ENCODE measurements around the gene SVIL. TPM values are rescaled to one million over a fixed set of nuclear protein-coding genes. Genes with fewer than 3 reads are reported as not detected.
"Not testable (repeated sequence)": the region's sequence is repeated elsewhere in the genome, so short reads cannot be mapped to it uniquely, and the experiment has no call there.

Gene SVIL
- total RNA-seq, 3 donors from 2014 or later (not counting 1 experiment from before 2014, with no cell fraction given), result 24.9 to 57.2 (median 33.5) TPM

DNA sequence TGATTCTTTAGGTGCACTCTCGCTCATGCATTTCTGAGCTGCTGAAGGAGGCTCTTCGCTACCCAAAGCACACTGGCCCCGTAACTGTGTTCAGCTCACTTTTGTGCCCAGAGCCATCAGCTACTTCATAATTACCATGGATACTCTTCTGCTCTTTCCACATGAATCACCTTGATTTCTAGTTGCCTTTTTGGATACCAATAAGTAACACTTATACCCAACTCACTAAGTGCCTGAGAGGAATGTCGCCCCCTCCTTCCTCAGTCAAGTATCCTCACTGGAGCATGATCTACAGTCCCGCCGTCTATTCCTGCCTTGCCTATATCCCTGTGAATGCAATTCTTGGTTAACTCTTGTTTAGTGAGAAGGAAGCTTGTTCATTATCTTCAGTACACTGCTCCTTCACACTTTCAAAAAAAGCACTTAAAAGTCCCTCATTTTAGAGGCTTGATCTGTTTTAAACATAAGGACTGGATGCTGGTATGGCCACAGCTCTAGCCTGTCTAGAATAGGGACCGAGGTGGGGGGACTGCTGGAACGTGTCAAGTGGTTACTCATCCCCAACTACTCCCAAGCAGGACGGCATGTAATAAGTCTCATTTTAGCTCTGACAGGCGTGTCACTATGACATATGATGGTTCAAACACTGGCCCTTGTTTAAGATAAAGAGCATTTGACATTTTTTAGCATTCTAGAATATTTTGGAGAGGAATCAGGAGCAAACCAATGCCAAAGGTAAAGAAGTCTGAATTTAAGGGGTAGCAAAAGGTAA lies 23.7 kb downstream of the SVIL start:
- H3K27ac Mint-ChIP-seq, result no peak overlapping the region

DNA sequence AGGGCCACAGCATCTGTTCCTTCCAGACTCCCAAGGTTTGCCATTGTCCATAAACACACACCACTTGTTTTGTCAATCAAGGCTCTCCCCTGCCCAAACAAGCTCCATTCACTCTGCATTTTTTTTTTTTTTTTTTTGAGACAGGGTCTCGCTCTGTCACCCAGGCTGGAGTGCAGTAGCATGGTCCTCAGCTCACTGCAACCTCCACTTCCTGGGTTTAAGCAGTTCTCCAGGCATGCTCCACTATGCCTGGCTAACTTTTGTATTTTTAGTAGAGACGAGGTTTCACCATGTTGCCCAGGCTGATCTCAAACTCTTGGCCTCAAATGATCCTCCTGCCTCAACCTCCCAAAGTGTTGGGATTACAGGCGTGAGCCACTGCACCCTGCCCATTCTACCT lies 24.4 kb downstream of the SVIL start:
- H3K4me3 ChIP-seq (ENCODE audit: low read length); H3K27ac Mint-ChIP-seq; H3K9me3 ChIP-seq (ENCODE audit: control insufficient read depth, insufficient read depth, low read length); H3K36me3 ChIP-seq (ENCODE audit: control insufficient read depth, insufficient read depth, low read length); intact Hi-C loops (cut with micrococcal nuclease); DNase-seq; ATAC-seq; H3K27ac ChIP-seq (ENCODE audit: low read length); H3K36me3 Mint-ChIP-seq; H3K27me3 Mint-ChIP-seq (ENCODE audit: low read depth in 2 of 2); H3K27me3 ChIP-seq (ENCODE audit: control insufficient read depth, insufficient read depth, low read length); H3K9me3 Mint-ChIP-seq; H3K4me1 ChIP-seq (ENCODE audit: control insufficient read depth, insufficient read depth, low read length); H3K4me3 Mint-ChIP-seq: not testable (repeated sequence)
- 97% methylated on average over 3 of the region's 3 CpGs for WGBS (ENCODE audit: insufficient coverage)
- H3K4me1 Mint-ChIP-seq, result peaks cover 10 to 24% of the 10 kb centered on the region in 2 donors

More for the DNA sequence above, 23.7 kb downstream of the SVIL start:
- ATAC-seq (no peak), DNase-seq (no peak)
- H3K4me3 Mint-ChIP-seq, result no peak overlapping the region
- Histone ChIP-seq H3K36me3 (ENCODE audit: control insufficient read depth, insufficient read depth, low read length) (no peaks in the 10 kb centered on the region), H3K27me3 (ENCODE audit: control insufficient read depth, insufficient read depth, low read length) (no peaks in the 10 kb centered on the region), H3K27ac (ENCODE audit: low read length) (no peak overlapping the region), H3K9me3 (ENCODE audit: control insufficient read depth, insufficient read depth, low read length) (peaks cover 7% of the 10 kb centered on the region), H3K4me3 (ENCODE audit: low read length) (no peak overlapping the region), H3K4me1 (ENCODE audit: control insufficient read depth, insufficient read depth, low read length) (no peaks in the 10 kb centered on the region)
- TF ChIP-seq, protein P1, sequence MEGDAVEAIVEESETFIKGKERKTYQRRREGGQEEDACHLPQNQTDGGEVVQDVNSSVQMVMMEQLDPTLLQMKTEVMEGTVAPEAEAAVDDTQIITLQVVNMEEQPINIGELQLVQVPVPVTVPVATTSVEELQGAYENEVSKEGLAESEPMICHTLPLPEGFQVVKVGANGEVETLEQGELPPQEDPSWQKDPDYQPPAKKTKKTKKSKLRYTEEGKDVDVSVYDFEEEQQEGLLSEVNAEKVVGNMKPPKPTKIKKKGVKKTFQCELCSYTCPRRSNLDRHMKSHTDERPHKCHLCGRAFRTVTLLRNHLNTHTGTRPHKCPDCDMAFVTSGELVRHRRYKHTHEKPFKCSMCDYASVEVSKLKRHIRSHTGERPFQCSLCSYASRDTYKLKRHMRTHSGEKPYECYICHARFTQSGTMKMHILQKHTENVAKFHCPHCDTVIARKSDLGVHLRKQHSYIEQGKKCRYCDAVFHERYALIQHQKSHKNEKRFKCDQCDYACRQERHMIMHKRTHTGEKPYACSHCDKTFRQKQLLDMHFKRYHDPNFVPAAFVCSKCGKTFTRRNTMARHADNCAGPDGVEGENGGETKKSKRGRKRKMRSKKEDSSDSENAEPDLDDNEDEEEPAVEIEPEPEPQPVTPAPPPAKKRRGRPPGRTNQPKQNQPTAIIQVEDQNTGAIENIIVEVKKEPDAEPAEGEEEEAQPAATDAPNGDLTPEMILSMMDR (IDR thresholded peaks at IDR 0.05), result no peak
- H3K27me3 Mint-ChIP-seq (ENCODE audit: low read depth in 2 of 2), result no peaks in the 10 kb centered on the region
- peaks cover 12 to 24% of the 10 kb centered on the region in 2 donors for H3K4me1 Mint-ChIP-seq
- no peaks in the 10 kb centered on the region for H3K36me3 Mint-ChIP-seq
- intact Hi-C loops (cut with micrococcal nuclease), result no loop called here
- 93% methylated on average over 10 of the region's 10 CpGs for WGBS (ENCODE audit: insufficient coverage)
- H3K9me3 Mint-ChIP-seq, result no peaks in the 10 kb centered on the region

DNA sequence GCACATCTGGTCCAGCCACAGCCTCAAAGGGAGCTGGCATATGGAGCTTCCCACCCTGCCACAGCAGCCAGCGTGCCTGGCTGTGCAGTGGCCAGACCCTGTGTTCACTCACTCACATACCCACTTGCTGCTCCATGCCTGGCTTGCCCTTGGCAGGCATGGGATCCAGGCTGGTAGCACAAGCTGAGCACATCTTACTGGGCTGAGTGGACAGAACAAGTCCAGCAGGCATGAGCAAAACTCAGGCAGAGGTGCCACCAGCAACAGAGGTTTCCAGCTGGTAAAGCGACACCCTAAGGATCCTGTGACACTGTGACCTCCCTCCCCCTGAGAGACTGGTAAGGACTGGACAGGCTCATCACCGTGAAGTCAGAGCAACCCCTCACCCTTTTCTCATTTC lies 25.1 kb downstream of the SVIL start:
- Histone ChIP-seq H3K27me3 (ENCODE audit: control insufficient read depth, insufficient read depth, low read length) (no peaks in the 10 kb centered on the region), H3K36me3 (ENCODE audit: control insufficient read depth, insufficient read depth, low read length) (no peaks in the 10 kb centered on the region), H3K4me1 (ENCODE audit: control insufficient read depth, insufficient read depth, low read length) (no peaks in the 10 kb centered on the region), H3K27ac (ENCODE audit: low read length) (no peak overlapping the region), H3K4me3 (ENCODE audit: low read length) (no peak overlapping the region), H3K9me3 (ENCODE audit: control insufficient read depth, insufficient read depth, low read length) (peaks cover 7% of the 10 kb centered on the region)
- H3K9me3 Mint-ChIP-seq, result no peaks in the 10 kb centered on the region
- TF ChIP-seq, protein P1 (IDR thresholded peaks at IDR 0.05), result no peak
- WGBS (ENCODE audit: insufficient coverage), result 92% methylated on average over 3 of the region's 3 CpGs
- DNase-seq (no peak), ATAC-seq (no peak)
- H3K4me3 Mint-ChIP-seq, result no peak overlapping the region
- no peak overlapping the region for H3K27ac Mint-ChIP-seq
- no peaks in the 10 kb centered on the region for H3K36me3 Mint-ChIP-seq
- peaks cover 7 to 24% of the 10 kb centered on the region in 2 donors for H3K4me1 Mint-ChIP-seq
- intact Hi-C loops (cut with micrococcal nuclease), result no loop called here
- no peaks in the 10 kb centered on the region for H3K27me3 Mint-ChIP-seq (ENCODE audit: low read depth in 2 of 2)

DNA sequence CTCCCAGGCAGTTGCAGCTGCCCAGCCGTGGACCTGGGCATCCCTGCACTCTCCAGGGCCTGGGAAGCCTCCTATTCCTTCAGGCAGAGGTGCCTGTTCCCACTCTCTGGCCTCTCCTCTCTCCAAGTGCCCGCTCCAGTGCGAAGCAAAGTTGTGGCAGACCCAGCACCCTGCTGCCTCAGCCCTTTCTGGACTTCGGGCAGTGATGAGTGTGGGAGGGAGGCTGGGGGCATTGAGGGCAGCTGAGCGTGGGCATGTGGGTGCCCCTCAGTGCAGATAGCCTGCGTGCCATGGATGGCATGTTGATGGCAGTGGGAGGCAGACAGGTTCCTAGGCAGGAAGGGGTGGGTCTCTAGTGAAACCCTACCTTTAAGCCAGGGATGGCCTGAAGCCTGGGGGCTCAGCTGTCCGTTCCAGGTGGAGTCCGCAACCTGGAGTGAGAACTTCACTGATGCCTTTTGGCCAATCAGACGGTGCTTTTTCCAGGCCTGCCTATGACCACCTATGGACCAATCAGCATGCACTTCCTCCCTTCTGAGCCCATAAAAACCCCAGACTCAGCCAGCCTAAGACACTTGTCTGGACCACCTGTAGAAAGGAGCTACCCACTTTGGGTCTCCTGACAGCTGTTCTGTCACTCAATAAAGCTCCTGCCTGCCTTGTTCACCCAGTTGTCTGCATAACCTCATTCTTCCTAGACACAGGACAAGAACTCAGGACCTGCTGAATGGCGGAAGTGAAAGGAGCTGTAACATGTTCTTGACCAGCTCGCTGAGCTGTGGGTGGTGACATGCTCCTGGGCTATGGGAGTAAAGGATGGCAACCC lies 26.1 kb downstream of the SVIL start:
- 95% methylated on average over 11 of the region's 11 CpGs for WGBS (ENCODE audit: insufficient coverage)
- Mint-ChIP-seq H3K4me1 (peaks cover 7 to 24% of the 10 kb centered on the region in 2 donors), H3K9me3 (no peaks in the 10 kb centered on the region), H3K4me3 (no peak overlapping the region), H3K36me3 (no peaks in the 10 kb centered on the region), H3K27me3 (ENCODE audit: low read depth in 2 of 2) (no peaks in the 10 kb centered on the region), H3K27ac (no peak overlapping the region)
- Histone ChIP-seq H3K27ac (ENCODE audit: low read length) (no peak overlapping the region), H3K27me3 (ENCODE audit: control insufficient read depth, insufficient read depth, low read length) (no peaks in the 10 kb centered on the region), H3K36me3 (ENCODE audit: control insufficient read depth, insufficient read depth, low read length) (no peaks in the 10 kb centered on the region), H3K4me3 (ENCODE audit: low read length) (no peak overlapping the region), H3K9me3 (ENCODE audit: control insufficient read depth, insufficient read depth, low read length) (peaks cover 7% of the 10 kb centered on the region), H3K4me1 (ENCODE audit: control insufficient read depth, insufficient read depth, low read length) (no peaks in the 10 kb centered on the region)
- no peak for DNase-seq
- intact Hi-C loops (cut with micrococcal nuclease), result no loop called here
- no peak for ATAC-seq
- TF ChIP-seq, protein P1 (IDR thresholded peaks at IDR 0.05), result no peak

Data from natural killer cell (primary cell).